NCI-H2107 (cell line): ENCODE data around the gene CRYAA.

ENCODE experiments used
- DNase-seq: peaks from one replicate; lab custom pipeline; 2025; lab: John Stamatoyannopoulos, UW

The CRYAA gene

DNA sequence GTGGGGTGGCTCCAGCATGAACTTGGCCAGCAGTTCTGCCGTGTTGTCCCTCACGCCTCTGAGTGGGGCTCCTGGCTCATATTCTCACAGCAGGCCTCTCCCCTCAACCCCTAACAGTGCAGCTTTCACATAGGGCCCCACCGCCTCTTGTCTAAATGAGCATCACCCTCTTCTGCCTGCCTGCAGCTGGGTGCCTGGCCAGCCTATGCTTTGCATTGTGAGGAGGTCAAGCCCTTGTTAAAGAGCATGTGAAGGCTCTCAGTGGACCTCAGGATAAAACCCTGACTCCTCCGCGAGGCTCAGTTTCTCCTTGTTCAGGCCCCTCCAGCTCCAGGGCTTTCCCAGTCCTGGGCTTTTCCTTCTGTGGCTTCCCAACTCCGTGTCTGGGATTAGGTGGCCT lies 34.8 kb downstream of the CRYAA start:
- no peak for DNase-seq

DNA sequence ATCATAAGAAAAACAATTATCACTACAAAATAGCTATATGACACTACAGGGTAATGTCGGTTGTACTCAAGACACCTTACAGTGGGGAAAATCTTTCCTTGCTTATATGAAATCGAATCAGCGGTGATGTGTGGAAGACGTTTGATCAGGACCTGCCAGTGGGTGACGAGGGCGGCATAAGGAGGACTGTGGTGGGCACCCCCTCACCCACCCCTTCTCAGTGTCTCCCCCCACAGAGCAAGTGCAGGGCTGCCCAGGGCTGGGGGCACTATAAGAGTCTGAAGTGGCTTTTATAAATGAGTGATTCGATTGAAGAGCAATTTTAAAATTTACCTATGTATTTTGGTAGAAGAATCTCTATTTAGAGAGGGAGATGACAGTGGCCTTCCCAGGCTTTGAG lies 35.8 kb downstream of the CRYAA start:
- DNase-seq: no peak

DNA sequence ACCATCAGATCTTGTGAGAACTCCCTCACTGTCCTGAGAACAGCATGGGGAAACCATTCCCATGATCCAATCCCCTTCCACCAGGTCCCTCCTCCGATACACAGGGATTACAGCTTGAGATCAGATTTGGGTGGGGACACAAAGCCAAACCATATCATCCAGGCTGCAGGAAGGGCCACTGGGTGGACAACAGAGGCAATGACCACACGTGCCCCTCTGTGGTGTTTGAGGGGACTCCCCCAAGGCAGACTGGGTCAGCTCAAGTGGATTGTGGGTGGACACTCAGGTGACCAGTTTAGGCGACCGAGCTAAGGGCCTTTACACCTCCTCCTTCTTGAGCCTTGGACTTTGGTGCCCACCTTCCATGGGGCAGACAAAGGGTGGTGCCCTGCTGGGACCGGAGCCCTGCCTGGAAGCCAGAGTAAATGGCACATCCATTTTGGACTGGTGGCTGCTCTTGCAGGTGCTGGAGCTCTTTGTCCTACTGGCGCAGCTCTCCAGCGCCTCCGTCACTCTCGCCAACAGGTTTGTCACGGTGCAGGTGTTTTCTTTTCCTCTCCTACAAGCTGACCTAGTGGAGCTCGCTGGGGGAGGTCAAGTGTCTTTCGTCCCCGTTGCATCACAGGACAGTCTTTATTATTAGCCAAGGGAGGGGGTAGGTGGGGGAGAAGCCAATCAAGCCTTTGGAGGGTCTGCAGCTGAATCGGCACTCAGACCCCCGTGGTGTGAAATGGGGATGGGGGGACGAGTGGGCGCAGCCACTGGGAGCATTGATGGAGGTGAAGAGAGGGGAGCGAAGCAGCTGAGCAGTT lies 37.6 kb downstream of the CRYAA start:
- no peak for DNase-seq

DNA sequence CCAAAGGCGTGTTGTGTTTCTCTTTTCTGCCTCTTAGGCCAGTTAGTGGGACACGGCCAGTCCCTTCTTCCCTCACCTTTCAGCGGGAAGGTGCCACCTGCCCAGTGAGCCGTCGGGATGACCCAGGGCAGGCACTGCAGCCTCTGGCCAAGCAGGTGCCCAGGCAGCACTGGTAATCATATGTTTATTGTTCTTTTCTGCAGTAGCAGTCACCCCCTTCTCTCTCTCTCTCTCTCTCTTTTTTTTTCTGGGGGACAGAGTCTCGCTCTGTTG lies 38.2 kb downstream of the CRYAA start:
- no peak for DNase-seq

DNA sequence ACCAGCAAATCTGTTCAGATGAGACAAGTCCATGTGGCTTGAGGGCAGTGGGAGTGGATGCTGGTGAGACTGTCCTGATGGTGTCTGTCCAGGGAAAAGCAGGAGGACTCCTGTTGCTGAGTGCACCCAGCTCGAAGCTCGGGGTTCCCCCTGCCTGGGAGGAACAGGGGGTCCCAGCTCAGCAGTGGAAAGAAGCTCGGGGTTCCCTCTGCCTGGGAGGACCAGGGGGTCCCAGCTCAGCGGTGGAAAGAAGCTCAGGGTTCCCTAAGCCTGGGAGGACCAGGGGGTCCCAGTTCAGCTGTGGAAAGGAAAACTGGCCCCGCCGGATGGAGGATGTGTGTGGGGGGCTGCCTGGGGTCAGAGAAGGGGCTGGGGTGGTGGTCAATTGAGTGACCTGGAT lies 39.1 kb downstream of the CRYAA start:
- no peak for DNase-seq

DNA sequence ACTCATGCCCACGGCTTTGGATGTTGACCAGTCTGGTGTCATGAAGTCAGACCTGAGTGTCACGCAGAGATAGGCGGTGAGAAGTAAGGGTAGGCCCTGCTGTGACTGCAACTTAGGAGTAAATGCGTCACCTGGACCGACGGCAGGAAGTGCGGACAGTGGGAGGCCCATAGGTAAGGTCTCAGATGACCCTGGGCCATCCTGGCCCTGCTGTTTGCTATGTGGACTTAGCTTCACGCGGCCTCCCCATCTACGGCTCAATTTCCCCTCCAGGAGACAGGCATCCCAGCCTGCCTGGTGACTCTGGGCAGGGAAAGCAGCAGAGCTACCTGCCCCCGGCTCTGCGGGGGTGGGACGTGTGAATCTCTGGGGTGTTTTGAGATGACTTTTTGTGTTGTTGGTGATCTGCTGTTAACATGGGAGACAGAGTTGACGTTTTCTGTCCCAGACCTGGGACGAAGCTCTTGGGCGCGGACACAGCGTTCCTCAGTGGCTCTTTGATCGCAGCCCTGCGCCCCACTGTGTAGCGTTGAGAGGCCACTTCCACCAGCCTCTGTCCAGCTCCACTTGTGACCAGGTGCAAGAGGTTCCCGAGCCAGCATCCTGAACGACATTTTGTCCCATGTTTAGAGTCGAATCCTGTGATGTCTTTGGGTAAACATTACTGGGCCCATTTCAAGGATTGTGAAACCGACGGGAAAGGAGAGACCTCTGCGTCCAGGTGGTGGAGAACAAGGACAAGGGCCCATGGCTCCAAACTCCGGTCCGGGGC lies 39.9 kb downstream of the CRYAA start:
- DNase-seq: no peak

DNA sequence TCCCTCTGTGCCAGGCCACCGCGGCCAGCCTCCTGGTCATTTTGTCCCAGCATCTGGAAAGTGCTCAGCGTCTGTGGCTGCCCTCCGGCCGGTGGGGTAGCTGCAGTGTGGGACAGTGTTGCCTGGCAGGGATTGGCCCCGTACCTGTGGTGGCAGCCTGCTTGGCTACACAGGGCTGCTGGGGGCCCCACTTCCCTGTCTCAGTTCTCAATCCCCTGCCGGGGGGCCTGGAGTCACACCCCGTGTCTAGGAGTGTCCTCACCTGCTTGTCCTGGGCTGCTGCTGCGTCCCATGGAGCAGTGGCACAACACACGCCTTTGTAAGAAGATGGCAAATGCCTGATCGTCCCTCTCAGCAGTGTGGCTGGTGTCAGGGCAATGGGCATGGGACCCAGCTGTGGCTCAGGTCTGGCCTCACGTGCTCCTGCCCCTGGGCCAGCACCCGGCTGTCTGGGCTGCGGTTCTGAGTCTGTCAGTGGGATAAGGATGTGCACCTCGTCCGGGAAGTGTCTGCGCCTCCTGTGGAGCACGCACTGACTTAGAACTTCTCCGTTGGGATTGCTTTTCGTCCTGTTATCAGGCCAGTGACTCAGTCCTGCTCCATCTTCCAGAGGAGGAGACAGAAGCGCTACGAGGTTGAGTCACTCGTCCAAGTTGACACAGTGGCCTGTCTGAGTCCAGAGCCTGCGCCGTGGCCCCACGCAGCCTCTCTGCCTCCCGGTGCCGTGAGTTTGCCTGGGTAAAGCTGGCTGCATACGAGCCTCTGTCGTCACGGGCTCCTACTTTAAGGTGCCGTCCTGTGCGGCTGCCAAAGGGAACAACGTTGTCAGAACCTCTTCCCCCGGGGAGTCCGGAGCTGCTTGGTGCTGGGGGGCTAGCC lies 41.0 kb downstream of the CRYAA start:
- no peak for DNase-seq

DNA sequence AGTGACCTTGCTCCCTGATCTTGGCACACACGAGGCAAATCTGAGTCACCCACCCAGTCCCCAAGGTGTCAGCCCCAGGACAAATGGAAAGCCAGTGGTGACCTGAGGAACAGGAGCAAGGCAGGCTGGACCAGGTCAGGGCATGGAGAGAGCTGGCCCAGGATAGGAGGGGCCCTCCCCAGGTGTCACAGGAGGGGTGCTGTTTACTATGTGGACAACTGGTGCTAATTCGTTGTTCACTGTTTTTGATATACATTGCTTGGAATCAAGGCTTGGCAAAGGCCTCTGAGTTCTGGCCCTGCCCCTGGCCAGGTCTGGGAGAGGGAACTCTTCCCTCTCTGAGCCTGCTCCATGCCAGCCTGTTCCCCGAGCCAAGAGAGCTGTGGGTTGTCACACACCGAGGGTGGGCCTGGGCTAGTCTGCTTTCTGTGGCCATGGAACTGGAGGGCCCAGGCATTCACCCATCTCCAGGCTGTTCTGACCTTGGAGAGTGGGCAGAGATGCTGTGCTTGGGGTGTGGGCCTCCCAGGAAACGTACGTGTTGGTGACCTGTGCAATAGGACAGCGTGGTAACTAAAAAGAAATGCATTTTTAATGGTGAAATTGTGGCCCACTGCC lies 41.8 kb downstream of the CRYAA start:
- no peak for DNase-seq

DNA sequence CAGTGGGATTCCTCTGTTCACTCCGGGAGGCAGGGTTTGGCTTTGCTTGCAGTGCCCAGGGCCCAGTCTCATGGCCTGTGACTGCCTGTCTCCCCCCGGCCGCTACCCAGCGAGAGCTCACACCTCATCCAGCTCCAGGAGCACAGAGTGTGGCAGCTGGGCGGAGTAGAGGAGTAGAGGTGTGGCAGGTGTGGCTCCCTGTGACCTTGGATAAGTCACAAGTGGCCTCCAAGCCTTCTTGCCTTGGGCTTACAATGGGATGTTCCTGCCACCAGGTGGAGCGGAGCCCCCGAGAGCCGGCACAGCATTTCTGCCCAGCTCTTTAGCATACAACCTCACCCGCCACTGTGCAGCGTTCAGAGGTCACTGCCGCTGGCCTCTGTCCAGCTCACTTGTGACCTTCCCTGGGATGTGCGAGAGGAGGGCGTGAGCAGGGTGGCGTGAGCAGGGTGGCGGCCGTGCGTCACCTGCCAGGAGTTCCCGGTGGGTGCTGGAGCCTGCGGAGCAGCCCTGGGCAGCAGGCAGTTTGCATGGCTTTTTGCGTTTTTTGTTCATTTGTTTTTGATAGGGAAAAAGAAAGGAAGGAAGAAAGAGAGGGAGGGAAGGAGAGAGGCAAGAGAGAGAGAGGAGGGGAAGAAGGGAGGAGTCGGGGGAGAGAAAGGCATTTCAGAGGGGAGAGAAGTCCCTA lies 42.4 kb downstream of the CRYAA start:
- no peak for DNase-seq

DNA sequence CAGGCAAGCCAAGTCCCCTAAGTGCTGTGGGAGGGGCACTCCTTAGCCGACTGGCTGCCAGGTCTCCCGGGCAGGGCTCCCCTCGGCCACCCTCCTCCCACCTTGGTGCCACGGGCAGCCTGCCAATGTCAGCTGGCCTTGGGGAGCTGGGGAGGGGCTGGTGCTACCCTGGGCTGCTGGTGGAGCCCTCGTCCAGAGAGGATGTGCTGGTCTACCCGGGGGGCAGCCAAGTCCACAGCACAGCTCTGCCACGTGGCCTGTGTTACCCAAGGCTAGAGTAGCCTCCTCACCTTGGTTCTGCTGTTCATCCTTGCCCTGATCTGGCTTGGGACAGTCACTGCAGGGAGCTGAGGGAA lies 42.9 kb downstream of the CRYAA start:
- no peak for DNase-seq
